Measurements from ENCODE around the gene ZNF750.

GRCh38 chr17:82803185-82803584, 36.6 kb downstream of the ZNF750 start:
- no peak for TF ChIP-seq CTCF (IDR thresholded peaks at IDR 0.05; ENCODE audit: low read depth, low read length)
- no peak for TF ChIP-seq EZH2phosphoT487 (IDR thresholded peaks at IDR 0.05; ENCODE audit: low read depth)
